K562 (cell line): ENCODE results near the gene DNMT1. TPM values are rescaled to one million over a fixed set of nuclear protein-coding genes. Genes with fewer than 3 reads are reported as not detected.
A peak's percentile ranks its signal among the peaks of the same experiment; 100 is the strongest.

ENCODE experiments used
- HBP1 ChIP-seq: fragments of 450-650 bp; formaldehyde crosslinking; IDR thresholded peaks from 2 replicates; pipeline ENCODE4 v1.4.0; 2022; ENCODE audit warnings: missing genetic modification characterization
- HES1 ChIP-seq: fragments of 450-650 bp; IDR thresholded peaks from 2 replicates; pipeline ENCODE4 v1.6.1; 2016; ENCODE audit warnings: low read depth, mild to moderate bottlenecking, moderate library complexity
- ILF3 ChIP-seq: fragments of 450-650 bp; IDR thresholded peaks from 2 replicates; pipeline ENCODE4 v1.6.1; 2018; ENCODE audit warnings: antibody characterized with exemption, mild to moderate bottlenecking, moderate library complexity, borderline replicate concordance
- RERE ChIP-seq: sonication (generic); formaldehyde crosslinking; IDR thresholded peaks from 2 replicates; pipeline ENCODE4 v1.8.0; 2023; ENCODE audit warnings: missing genetic modification reagents, mild to moderate bottlenecking, borderline replicate concordance
- SIX5 ChIP-seq, 2 experiments: IDR thresholded peaks; 2 replicates each; pipeline ENCODE4 v1.6.1; 2011; ENCODE audit warnings: low read length in 2 of 2, borderline replicate concordance in 1 of 2, low read depth in 1 of 2, mild to moderate bottlenecking in 1 of 2, moderate library complexity in 1 of 2; ENCODE audit not compliant: insufficient read depth in 1 of 2
- SMAD3 ChIP-seq: fragments of 450-650 bp; formaldehyde crosslinking; conservative IDR thresholded peaks from 2 replicates; pipeline ENCODE4 v1.4.0; 2020; ENCODE audit warnings: mild to moderate bottlenecking
- TBL1XR1 ChIP-seq, 2 experiments: IDR thresholded peaks; 2 replicates each; pipeline ENCODE4 v1.6.1; 2012; ENCODE audit warnings: improper control_type of control experiment in 2 of 2, low read length in 2 of 2, mild to moderate bottlenecking in 1 of 2
- ZBTB49 ChIP-seq: sonication (generic); formaldehyde crosslinking; IDR thresholded peaks from 2 replicates; pipeline ENCODE4 v1.8.0; 2022; ENCODE audit warnings: missing genetic modification reagents, mild to moderate bottlenecking, borderline replicate concordance
- ZNF609 ChIP-seq: sonication (generic); formaldehyde crosslinking; IDR thresholded peaks from 2 replicates; pipeline ENCODE4 v1.8.1; 2023; ENCODE audit warnings: missing genetic modification reagents, mild to moderate bottlenecking, borderline replicate concordance
- ZNF668 ChIP-seq: fragments of 250-450 bp; sonication (Bioruptor Pico); IDR thresholded peaks from 2 replicates; pipeline ENCODE4 v1.8.0; 2022; ENCODE audit warnings: mild to moderate bottlenecking, inconsistent platforms
- polyA plus RNA-seq, 8 experiments: library from polyadenylated mRNA; depleted of rRNA in 4 of 8; stranded (reverse) in 5 of 8; unstranded in 3 of 8; fragments of >200 nt; fragmentation: Nextera tagmentation in 2 of 8; fragmentation: Illumina TruSeq in 1 of 8; extraction: Ambion mirVana in 2 of 8; extraction: Trizol in 1 of 8; gene quantifications; 2 replicates each; pipeline versions ENCODE4 v1.2.1 to v1.2.3, GENCODE V29; 2011 to 2014; ENCODE audit warnings: inconsistent platforms in 1 of 8, missing spikeins in 1 of 8
- total RNA-seq, 7 experiments: library from RNA; depleted of rRNA in 6 of 7; stranded (reverse); fragments of >200 nt in 6 of 7; fragmentation: Illumina TruSeq in 2 of 7; extraction: Trizol in 2 of 7; gene quantifications; 2 replicates each; pipeline versions ENCODE4 v1.2.1 to v1.2.3, GENCODE V29; 2011 to 2021; ENCODE audit warnings: low replicate concordance in 1 of 7

DNMT1 gene
- total and polyA plus RNA-seq, 9 of the 15 experiments (the other 6 are each of a cell fraction or from before 2014, with no cell fraction given): 80.1 to 271 (median 121) TPM

GRCh38 chr19:10193790-10194499 is 808 bp downstream of the DNMT1 start (continued):
- TF ChIP-seq TBL1XR1 (IDR thresholded peaks at IDR 0.05; ENCODE audit: low read length in 2 of 2): no peak
- no peak for TF ChIP-seq ILF3
- no peak for TF ChIP-seq SMAD3 (CRISPR knock-in tag)
- no peak for TF ChIP-seq ZNF609 (CRISPR knock-in tag)
- TF ChIP-seq SIX5 (IDR thresholded peaks at IDR 0.05; ENCODE audit: borderline replicate concordance in 1 of 2, insufficient read depth in 1 of 2, low read depth in 1 of 2, low read length in 2 of 2): no peak
- 0 out of 2 replicates have a peak, but pooled peaks have one; percentile 4 for TF ChIP-seq HBP1
- TF ChIP-seq HES1: no peak
- TF ChIP-seq ZNF668: no peak
- no peak for TF ChIP-seq ZBTB49 (CRISPR knock-in tag)
- TF ChIP-seq RERE: no peak; the same call in 1 of the 2 replicates
